HuH-7.5 (cell line): ENCODE results near the gene LMNB1.
"Not testable (repeated sequence)": the region's sequence is repeated elsewhere in the genome, so short reads cannot be mapped to it uniquely, and the experiment has no call there.

Source experiments
- DNase-seq: peaks from one replicate; pipeline ENCODE4 v3.0.0; 2011; ENCODE audit warnings: low spot score

Gene LMNB1

GRCh38 chr5:126776499-126777256, at the start of gene LMNB1:
Gene LMNB1 (plus strand): TSS chr5:126777136. CDS start chr5:126777509, 373 bp downstream.
- peak; percentile 71 for DNase-seq

- DNase-seq: no peak
Observed at GRCh38 chr5:126732716-126733115, 44.2 kb upstream of the LMNB1 start.

DNA sequence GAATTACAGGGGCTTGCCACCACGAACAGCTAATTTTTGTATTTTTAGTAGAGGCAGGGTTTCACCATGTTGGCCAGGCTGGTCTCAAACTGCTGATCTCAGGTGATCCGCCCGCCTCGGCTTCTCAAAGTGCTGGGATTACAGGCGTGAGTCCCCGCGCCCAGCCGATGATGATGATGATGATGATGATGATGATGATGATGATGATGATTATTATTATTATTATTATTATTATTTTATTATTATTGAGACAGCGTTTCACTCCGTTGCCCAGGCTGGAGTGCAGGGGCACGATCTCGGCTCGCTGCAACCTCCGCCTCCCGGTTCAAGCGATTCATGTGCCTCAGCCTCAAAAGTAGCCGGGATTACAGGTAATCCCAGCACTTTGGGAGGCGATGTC, 42.4 kb upstream of the LMNB1 start:
- not testable (repeated sequence) for DNase-seq

GRCh38 chr5:126736141-126736540, 40.8 kb upstream of the LMNB1 start:
- DNase-seq: no peak

- DNase-seq: no peak
Observed at GRCh38 chr5:126741361-126741760, 35.6 kb upstream of the LMNB1 start.

DNA sequence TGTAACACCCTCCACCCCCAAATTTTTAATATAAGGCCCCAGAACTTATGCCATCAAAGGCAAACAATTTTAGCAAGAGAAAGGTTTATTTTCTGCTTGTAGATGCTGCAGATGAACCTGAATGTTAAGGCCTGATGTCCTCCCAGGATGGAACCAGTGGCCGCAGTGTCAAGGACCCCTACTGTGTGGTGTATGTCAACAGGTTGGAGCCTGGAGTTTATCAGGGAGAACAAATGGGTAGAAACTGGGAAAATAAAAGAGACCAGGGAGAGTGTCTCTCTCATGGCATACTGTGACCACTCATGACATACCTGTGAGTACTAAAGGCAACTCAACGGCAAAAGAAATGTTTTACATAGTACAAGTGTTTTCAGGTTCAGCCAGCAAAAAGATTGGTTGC, 34.5 kb upstream of the LMNB1 start:
- DNase-seq: no peak

DNA sequence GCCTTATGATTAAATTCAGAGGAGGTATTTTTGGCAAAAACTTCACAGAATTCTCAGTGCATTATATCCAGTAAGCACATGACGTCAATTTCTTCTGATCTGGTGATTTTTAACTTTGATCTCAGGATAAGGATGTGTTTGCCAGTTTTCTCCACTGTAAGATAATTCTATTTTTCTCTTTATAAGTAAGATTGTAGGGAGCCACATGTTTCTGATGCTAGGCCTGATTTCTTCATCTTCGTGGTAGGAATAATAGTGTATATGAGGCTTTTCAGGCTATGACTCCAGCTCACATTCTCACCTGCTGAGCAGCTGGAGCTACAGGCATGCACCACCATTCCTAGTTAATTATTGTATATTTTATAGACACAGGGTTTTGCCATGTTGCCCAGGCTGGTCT, 32.1 kb upstream of the LMNB1 start:
- DNase-seq: no peak

GRCh38 chr5:126745259-126745992, 31.5 kb upstream of the LMNB1 start:
- no peak for DNase-seq

DNA sequence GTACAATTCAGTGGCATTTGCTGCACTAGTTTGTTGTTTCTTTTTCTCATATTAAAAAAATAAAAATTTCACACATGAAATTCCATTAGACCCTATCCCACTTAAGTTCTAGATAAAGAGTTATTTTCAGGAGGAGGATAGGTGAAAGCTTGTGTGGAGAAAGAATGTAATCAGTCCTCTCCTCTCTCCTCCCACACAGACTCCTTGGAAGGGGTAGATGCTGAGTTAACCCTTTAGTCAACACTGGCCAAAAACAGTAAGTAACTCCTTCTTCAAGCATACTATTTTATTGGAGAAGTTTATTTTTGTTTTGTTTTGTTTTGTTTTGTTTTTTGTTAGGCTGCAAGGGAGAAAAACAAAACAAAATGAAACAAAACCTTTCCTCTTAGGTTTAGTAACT, 30.6 kb upstream of the LMNB1 start:
- no peak for DNase-seq

DNA sequence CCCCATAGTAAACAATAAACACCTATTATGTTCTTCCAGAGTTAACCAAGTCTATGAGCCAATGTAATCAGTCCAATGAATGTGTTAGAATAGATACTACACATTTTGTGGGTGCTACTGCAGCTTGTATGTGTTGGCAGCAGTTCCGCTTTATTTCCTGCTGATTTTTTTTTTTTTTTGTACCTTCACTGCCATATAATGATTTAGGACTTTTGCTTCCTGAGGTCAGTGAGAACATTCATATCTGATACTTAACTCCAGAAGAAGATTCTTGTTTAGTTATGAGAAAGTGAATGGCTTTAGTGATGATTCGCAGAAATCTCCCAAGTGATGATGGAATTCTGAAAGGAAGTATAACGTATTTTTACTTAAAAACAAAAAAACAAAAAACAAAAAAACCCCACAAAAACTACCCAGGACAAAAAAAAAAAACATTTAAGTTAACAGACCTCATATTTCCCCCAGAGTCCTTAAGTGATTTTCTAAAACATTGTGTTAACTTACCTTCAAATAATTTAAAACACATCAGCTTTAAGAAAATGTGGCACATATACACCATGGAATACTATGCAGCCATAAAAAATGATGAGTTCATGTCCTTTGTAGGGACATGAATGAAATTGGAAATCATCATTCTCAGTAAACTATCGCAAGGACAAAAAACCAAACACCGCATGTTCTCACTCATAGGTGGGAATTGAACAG, 24.7 kb upstream of the LMNB1 start:
- DNase-seq: no peak

DNA sequence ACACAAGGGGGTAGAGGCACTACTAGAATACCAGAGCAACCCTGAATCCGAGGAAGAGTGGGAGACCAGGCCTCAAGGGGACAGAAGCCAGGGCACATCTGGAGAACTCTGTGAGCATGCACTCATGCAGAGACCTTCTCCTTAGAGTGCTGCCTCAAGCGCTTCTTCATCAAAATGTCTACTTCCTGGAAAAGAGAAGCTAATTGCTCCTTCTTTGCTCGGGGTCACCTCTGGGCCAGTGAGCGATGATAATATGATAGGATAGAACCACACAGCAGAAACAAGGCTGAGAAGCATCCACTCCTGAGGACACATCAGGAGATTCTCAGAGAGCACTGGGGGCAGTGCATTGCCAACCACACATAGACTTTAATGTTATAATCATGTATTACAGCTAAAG, 23.7 kb upstream of the LMNB1 start:
- no peak for DNase-seq

- no peak for DNase-seq
Observed at GRCh38 chr5:126754609-126755008, 22.3 kb upstream of the LMNB1 start.

DNA sequence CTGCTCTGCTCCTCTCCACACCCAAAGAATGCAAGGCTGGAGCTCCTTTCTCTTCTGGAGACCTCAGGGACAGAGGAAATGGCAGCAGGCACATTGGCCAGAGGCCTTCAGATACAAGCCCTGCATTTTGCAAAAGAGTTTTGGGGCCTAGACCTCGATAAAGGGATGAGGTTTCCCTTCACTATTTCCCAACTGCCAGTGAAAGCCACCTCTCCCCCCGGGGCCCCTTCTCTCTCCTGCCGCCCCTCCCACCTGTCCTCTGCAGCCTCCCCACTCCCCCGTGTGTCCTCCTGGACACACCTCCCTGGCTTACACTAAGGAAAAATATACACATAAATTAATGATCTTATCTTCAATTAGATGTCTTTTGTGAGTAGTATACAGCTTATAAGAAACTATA, 21.3 kb upstream of the LMNB1 start:
- no peak for DNase-seq

GRCh38 chr5:126757713-126758357, 19.1 kb upstream of the LMNB1 start:
- DNase-seq: no peak

- no peak for DNase-seq
Observed at GRCh38 chr5:126763371-126763770, 13.6 kb upstream of the LMNB1 start.

DNA sequence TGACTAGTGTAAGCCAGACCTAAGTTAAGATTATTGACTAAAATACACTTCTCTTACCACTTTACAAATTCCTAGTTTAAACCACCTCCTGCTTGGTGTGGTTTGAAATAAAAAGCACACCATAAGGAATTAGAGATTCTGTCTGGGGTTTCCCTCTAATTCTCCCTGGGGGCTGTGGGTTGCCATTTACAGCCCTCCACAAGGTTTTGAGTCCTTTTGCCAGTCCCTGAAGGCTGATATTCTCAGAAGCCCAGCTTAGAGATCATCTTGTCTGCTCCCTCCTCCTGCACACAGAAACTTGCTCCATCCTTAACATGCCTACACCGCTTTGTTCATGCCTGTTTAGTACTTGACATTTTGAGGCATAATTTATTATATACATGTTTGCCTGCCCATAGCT, 7.2 kb upstream of the LMNB1 start:
- no peak for DNase-seq

DNA sequence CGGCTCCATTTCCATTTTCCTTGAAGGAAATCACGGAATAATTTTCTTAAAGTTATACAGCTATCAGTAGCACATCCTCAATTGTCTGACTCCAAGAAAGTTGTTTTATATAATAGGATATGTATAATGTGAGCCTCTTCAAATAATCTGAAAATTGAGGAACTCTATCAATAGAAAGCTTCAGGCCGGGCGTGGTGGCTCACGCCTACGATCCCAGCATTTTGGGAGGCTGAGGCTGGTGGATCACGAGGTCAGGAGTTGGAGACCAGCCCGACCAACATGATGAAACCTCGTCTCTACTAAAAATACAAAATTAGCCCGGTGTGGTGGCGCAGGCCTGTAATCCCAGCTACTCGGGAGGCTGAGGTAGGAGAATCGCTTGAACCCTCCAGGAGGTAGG, 3.4 kb upstream of the LMNB1 start:
- not testable (repeated sequence) for DNase-seq

GRCh38 chr5:126774595-126774994, 2.3 kb upstream of the LMNB1 start:
- not testable (repeated sequence) for DNase-seq

DNA sequence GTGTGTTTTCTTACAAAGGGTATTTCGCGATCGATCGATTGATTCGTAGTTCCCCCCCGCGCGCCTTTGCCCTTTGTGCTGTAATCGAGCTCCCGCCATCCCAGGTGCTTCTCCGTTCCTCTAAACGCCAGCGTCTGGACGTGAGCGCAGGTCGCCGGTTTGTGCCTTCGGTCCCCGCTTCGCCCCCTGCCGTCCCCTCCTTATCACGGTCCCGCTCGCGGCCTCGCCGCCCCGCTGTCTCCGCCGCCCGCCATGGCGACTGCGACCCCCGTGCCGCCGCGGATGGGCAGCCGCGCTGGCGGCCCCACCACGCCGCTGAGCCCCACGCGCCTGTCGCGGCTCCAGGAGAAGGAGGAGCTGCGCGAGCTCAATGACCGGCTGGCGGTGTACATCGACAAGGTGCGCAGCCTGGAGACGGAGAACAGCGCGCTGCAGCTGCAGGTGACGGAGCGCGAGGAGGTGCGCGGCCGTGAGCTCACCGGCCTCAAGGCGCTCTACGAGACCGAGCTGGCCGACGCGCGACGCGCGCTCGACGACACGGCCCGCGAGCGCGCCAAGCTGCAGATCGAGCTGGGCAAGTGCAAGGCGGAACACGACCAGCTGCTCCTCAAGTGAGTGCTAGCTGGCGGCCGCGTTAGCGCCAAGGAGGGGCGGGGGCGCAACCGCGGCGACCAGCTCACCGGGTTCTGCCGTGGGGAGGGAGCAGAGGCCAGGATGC, 480 bp downstream of the LMNB1 start:
- no peak for DNase-seq

- DNase-seq: peak; percentile 69
Observed at GRCh38 chr5:126777975-126778674, 1.2 kb downstream of the LMNB1 start.
